ENCODE data around the gene CCDC138.
A peak's percentile ranks its signal among the peaks of the same experiment; 100 is the strongest.

The CCDC138 gene

DNA sequence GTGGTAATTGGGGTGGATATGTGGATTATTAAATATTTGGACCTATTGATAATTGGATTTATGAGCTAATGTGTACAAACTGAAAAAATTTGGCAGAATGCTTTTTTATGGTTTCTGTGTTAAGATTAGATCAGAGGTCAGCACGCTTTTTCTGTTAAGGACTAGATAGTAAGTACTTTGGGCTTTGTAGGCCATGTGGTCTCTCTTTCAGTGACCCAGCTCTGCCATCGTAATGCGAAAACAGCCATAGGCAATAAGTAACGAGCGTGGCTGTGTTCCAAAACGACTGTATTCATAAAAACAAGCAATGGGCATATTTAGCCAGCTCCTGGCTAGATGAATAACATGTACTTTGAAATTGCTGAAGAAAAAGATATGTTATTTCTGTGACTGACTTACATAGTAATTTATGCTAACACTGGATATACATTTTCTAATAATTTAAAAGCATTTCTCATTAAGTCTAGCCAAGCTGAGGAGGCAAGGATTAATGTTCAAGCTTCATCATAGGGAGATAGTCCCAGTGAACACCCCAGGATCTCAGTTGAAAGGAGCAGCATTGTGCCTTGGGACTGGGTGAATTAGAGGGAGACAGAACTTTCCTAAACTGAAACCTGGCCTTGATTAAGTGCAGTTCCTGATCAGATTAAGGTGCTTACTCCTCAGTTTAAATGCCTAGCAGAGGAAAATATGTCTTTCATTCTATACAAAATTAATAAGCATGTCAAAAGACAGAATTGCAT lies 20.0 kb downstream of the CCDC138 start:
- peak overlapping the region; percentile 44 for H3K27ac ChIP-seq

DNA sequence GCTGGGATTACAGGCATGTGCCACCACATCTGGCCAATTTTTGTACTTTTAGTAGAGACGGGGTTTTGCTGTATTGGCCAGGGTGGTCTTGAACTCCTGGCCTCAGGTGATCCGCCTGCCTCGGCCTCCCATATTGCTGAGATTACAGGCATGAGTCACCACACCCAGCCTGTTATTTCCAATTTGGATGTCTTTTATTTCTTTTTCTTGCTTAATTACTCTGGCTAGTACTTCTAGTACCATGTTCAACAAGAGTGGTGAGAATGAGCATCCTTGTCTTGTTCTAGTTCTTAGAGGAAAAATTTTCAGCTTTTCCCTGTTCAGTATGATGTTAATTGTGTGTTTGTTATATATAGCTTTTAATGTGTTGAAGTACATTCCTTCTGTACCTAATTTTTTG lies 23.4 kb downstream of the CCDC138 start:
- DNase-seq, result no peak
- H3K4me3 ChIP-seq (ENCODE audit: low read depth, low read length), result no peak overlapping the region
- no peaks in the 10 kb centered on the region for H3K27me3 ChIP-seq (ENCODE audit: insufficient read depth, low read depth, severe bottlenecking)
- peaks cover 13% of the 10 kb centered on the region for H3K9me3 ChIP-seq (ENCODE audit: severe bottlenecking)
- H3K27ac ChIP-seq, result no peak overlapping the region
- peaks cover 72% of the 10 kb centered on the region for H3K36me3 ChIP-seq
- TF ChIP-seq, protein P1, sequence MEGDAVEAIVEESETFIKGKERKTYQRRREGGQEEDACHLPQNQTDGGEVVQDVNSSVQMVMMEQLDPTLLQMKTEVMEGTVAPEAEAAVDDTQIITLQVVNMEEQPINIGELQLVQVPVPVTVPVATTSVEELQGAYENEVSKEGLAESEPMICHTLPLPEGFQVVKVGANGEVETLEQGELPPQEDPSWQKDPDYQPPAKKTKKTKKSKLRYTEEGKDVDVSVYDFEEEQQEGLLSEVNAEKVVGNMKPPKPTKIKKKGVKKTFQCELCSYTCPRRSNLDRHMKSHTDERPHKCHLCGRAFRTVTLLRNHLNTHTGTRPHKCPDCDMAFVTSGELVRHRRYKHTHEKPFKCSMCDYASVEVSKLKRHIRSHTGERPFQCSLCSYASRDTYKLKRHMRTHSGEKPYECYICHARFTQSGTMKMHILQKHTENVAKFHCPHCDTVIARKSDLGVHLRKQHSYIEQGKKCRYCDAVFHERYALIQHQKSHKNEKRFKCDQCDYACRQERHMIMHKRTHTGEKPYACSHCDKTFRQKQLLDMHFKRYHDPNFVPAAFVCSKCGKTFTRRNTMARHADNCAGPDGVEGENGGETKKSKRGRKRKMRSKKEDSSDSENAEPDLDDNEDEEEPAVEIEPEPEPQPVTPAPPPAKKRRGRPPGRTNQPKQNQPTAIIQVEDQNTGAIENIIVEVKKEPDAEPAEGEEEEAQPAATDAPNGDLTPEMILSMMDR (IDR thresholded peaks at IDR 0.05; ENCODE audit: low read depth, low read length), result no peak

More for the DNA sequence above, 20.0 kb downstream of the CCDC138 start:
- H3K27me3 ChIP-seq (ENCODE audit: insufficient read depth, low read depth, severe bottlenecking), result no peaks in the 10 kb centered on the region
- H3K9me3 ChIP-seq (ENCODE audit: severe bottlenecking), result peaks cover 13% of the 10 kb centered on the region
- peaks cover 70% of the 10 kb centered on the region for H3K36me3 ChIP-seq
- DNase-seq, result no peak
- TF ChIP-seq, protein P1 (IDR thresholded peaks at IDR 0.05; ENCODE audit: low read depth, low read length), result no peak
- no peak overlapping the region for H3K4me3 ChIP-seq (ENCODE audit: low read depth, low read length)

DNA sequence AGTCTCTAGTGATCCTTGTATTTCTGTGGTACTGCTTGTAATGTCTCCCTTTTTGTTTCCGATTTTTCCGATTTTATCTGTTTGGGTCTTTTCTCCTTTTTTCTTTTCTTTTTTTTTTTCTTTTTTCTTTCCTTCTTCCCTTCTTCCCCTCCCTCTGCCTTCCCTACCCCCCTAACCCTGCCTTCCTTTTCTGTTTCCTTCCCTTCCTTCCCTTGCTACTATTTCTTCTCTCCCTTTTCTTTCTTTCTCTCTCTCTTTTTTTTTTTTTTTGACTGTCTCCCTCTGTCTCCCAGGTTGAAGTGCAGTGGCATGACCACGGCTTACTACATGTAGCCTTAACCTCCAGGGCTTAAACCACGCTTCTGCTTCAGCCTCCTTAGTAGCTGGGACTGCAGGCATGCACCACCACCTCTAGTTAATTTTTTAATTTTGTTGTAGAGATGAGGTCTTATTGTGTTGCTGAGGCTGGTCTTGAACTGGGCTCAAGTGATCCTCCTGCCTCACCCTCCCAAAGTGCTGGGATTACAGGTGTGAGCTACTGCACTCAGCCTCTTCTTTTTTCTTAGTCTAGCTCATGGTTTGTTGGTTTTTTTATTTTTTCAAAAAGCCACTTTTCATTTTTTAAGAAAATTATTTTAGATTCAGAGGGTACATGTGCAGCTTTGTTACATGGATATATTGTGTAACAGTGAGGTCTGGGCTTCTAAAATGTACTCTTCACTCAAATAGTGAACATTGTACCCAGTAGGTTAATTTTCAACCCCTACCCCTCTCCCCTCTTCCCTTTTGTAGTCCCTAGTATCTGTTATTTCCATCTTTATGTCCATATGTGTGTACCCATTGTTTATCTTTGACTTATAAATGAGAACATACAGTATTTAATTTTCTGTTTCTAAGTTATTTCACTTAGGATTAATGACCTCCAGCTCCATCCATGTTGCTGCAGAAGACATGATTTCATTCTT lies 24.7 kb downstream of the CCDC138 start:
- Histone ChIP-seq H3K4me3 (ENCODE audit: low read depth, low read length) (no peak overlapping the region), H3K27ac (no peak overlapping the region), H3K36me3 (peaks cover 70% of the 10 kb centered on the region), H3K9me3 (ENCODE audit: severe bottlenecking) (peaks cover 13% of the 10 kb centered on the region), H3K27me3 (ENCODE audit: insufficient read depth, low read depth, severe bottlenecking) (no peaks in the 10 kb centered on the region)
- TF ChIP-seq, protein P1 (IDR thresholded peaks at IDR 0.05; ENCODE audit: low read depth, low read length), result no peak
- no peak for DNase-seq

DNA sequence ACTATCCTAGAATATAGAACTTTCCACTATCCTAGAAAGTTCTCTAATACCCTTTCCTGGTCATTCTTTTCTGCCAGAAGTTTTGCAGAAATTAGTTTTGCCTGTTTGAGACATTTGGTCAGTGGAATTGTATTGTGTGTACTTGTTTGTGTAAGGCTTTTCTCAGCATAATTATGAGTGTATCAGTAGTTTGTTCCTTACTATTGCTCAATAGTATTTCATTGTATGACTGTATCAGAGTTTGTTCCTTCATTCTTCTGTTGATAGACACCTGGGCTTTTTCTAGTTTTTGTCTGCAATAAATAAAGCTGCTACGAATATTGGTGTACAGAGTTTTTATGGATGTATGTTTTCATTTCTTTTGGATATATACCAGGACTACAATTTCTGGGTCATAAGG lies 27.2 kb downstream of the CCDC138 start:
- TF ChIP-seq, protein P1 (IDR thresholded peaks at IDR 0.05; ENCODE audit: low read depth, low read length), result no peak
- H3K36me3 ChIP-seq, result peaks cover 70% of the 10 kb centered on the region

DNA sequence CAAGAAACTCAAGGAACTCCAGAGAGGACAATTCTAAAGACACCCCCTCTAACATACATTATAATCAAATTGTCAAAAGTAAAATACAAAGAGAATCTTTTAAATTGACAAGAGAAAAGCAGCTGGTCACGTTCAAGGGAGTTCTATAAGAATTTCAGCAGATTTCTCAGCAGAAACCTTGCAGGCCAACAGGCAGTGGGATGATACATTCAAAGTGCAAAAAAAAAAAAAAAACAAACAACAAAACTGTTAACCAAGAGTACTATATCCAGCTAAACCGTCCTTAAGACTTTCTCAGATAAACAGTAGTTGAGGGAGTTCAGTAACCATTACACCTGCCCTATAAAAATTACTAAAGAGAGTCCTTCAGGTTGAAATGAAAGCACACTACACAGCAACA lies 33.9 kb downstream of the CCDC138 start:
- Histone ChIP-seq H3K9me3 (ENCODE audit: severe bottlenecking) (no peaks in the 10 kb centered on the region), H3K4me3 (ENCODE audit: low read depth, low read length) (no peak overlapping the region), H3K36me3 (peaks cover 64% of the 10 kb centered on the region), H3K27me3 (ENCODE audit: insufficient read depth, low read depth, severe bottlenecking) (no peaks in the 10 kb centered on the region), H3K27ac (no peak overlapping the region)
- TF ChIP-seq, protein P1 (IDR thresholded peaks at IDR 0.05; ENCODE audit: low read depth, low read length), result no peak
- DNase-seq, result no peak

More for the DNA sequence above, 27.2 kb downstream of the CCDC138 start:
- no peak overlapping the region for H3K27ac ChIP-seq
- H3K9me3 ChIP-seq (ENCODE audit: severe bottlenecking), result peaks cover 13% of the 10 kb centered on the region
- no peak for DNase-seq
- no peak overlapping the region for H3K4me3 ChIP-seq (ENCODE audit: low read depth, low read length)
- no peaks in the 10 kb centered on the region for H3K27me3 ChIP-seq (ENCODE audit: insufficient read depth, low read depth, severe bottlenecking)
